IMR-90 (cell line): Measurements from ENCODE around the gene SMARCA2. TPM values are rescaled to one million over a fixed set of nuclear protein-coding genes. Genes with fewer than 3 reads are reported as not detected.

Source experiments
- ATAC-seq: fragments of 200-7000 bp; cut with Tn5 transposase; 2 replicates; pipeline ENCODE4 v1.9.1; 2020; ENCODE audit warnings: low read depth, mild to moderate bottlenecking, moderate library complexity
- BruUV-seq: library from RNA; stranded (reverse); fragments of 400-500 nt; replicated peaks from 2 replicates; lab custom pipeline; 2021; lab: Mats Ljungman, UMichigan
- CTCF ChIA-PET: fragments of 300-600 bp; formaldehyde crosslinking; extraction: SDS; loops from one replicate; lab custom pipeline; 2021; ENCODE audit warnings: antibody characterized with exemption; lab: Yijun Ruan, JAX
- POLR2A ChIA-PET: fragments of 300-600 bp; sonication (Branson Sonifier 250); formaldehyde crosslinking; loops from one replicate; lab custom pipeline; 2022; ENCODE audit warnings: antibody characterized with exemption; ENCODE audit not compliant: unreplicated experiment; lab: Charles Lee
- DNase-seq: peaks from one replicate; pipeline ENCODE4 v3.0.0; 2013
- H2AFZ ChIP-seq: replicated peaks from 2 replicates; pipeline ENCODE3; 2013; ENCODE audit warnings: low read length, mild to moderate bottlenecking; ENCODE audit not compliant: poor library complexity
- H2AK5ac ChIP-seq: 2 replicates; pipeline ENCODE4 v1.6.1; 2013; ENCODE audit warnings: low read depth, low read length, inconsistent platforms
- H2AK9ac ChIP-seq: replicated peaks from 2 replicates; pipeline ENCODE3; 2013; ENCODE audit warnings: mild to moderate bottlenecking, low read depth, low read length, moderate library complexity; ENCODE audit not compliant: poor library complexity
- H2BK120ac ChIP-seq: 2 replicates; pipeline ENCODE4 v1.6.1; 2013; ENCODE audit warnings: low read depth, low read length, inconsistent platforms
- H2BK15ac ChIP-seq: 3 replicates; pipeline ENCODE4 v1.6.1; 2013; ENCODE audit warnings: low read depth, low read length, inconsistent platforms
- H2BK20ac ChIP-seq: 2 replicates; pipeline ENCODE4 v1.6.1; 2013; ENCODE audit warnings: low read depth, mild to moderate bottlenecking, inconsistent platforms, low read length, moderate library complexity
- H2BK5ac ChIP-seq: 2 replicates; pipeline ENCODE4 v1.6.1; 2013; ENCODE audit warnings: mild to moderate bottlenecking, low read depth, low read length, inconsistent platforms; ENCODE audit not compliant: poor library complexity, severe bottlenecking
- H3K14ac ChIP-seq: replicated peaks from 2 replicates; pipeline ENCODE4 v1.6.1; 2013; ENCODE audit warnings: low read depth, low read length, inconsistent platforms
- H3K18ac ChIP-seq: 2 replicates; pipeline ENCODE4 v1.6.1; 2013; ENCODE audit warnings: low read depth, low read length, control low read depth
- H3K23ac ChIP-seq: 2 replicates; pipeline ENCODE4 v1.6.1; 2013; ENCODE audit warnings: low read depth, low read length, inconsistent platforms
- H3K27ac ChIP-seq: 2 replicates; pipeline ENCODE4 v1.5.1; 2013; ENCODE audit warnings: mild to moderate bottlenecking, control low read depth, low read length; ENCODE audit not compliant: insufficient read depth
- H3K27me3 ChIP-seq: 2 replicates; pipeline ENCODE4 v1.6.1; 2013; ENCODE audit warnings: low read length; ENCODE audit not compliant: control insufficient read depth, insufficient read depth
- H3K36me3 ChIP-seq: 2 replicates; pipeline ENCODE4 v1.6.1; 2013; ENCODE audit warnings: low read length, mixed read lengths; ENCODE audit not compliant: control insufficient read depth, insufficient read depth
- H3K4ac ChIP-seq: 2 replicates; pipeline ENCODE4 v1.6.1; 2013; ENCODE audit warnings: low read depth, low read length, inconsistent platforms
- H3K4me1 ChIP-seq: 2 replicates; pipeline ENCODE4 v1.6.1; 2013; ENCODE audit warnings: low read length, mixed read lengths; ENCODE audit not compliant: control insufficient read depth, insufficient read depth
- H3K4me2 ChIP-seq: 2 replicates; pipeline ENCODE4 v1.6.1; 2013; ENCODE audit warnings: low read depth, mild to moderate bottlenecking, control low read depth, low read length, moderate library complexity
- H3K4me3 ChIP-seq: 2 replicates; pipeline ENCODE4 v1.5.1; 2013; ENCODE audit warnings: low read depth, mild to moderate bottlenecking, control low read depth, low read length, moderate library complexity; ENCODE audit not compliant: insufficient read depth
- H3K56ac ChIP-seq: 2 replicates; pipeline ENCODE4 v1.6.1; 2013; ENCODE audit warnings: low read length, inconsistent platforms; ENCODE audit not compliant: insufficient read depth; ENCODE audit errors: extremely low read depth
- H3K79me1 ChIP-seq, 2 experiments: 2 replicates each; pipeline ENCODE4 v1.6.1; 2013; ENCODE audit warnings: low read length in 2 of 2, inconsistent platforms in 1 of 2, low read depth in 1 of 2
- H3K9ac ChIP-seq: 2 replicates; pipeline ENCODE4 v1.6.1; 2013; ENCODE audit warnings: low read depth, low read length, control low read depth
- H3K9me1 ChIP-seq: 2 replicates; pipeline ENCODE4 v1.6.1; 2013; ENCODE audit warnings: low read length, inconsistent platforms; ENCODE audit not compliant: insufficient read depth
- H3K9me3 ChIP-seq: 2 replicates; pipeline ENCODE4 v1.6.1; 2013; ENCODE audit warnings: low read length; ENCODE audit not compliant: control insufficient read depth, insufficient read depth
- H4K20me1 ChIP-seq: 2 replicates; pipeline ENCODE4 v1.6.1; 2013; ENCODE audit warnings: low read length, inconsistent platforms; ENCODE audit not compliant: insufficient read depth
- H4K5ac ChIP-seq: 2 replicates; pipeline ENCODE4 v1.6.1; 2013; ENCODE audit warnings: mild to moderate bottlenecking, low read depth, low read length, control low read depth
- H4K8ac ChIP-seq, 2 experiments: 2 replicates each; pipeline ENCODE4 v1.6.1; 2013; ENCODE audit warnings: low read depth in 2 of 2, low read length in 2 of 2, control low read depth in 1 of 2, inconsistent platforms in 1 of 2
- H4K91ac ChIP-seq: 2 replicates; pipeline ENCODE4 v1.6.1; 2013; ENCODE audit warnings: low read depth, low read length, inconsistent platforms; ENCODE audit not compliant: insufficient read depth
- BHLHE40 ChIP-seq: fragments of 150-350 bp; IDR thresholded peaks from 2 replicates; pipeline ENCODE4 v1.6.1; 2016; ENCODE audit warnings: mild to moderate bottlenecking, low read depth, low read length
- CEBPB ChIP-seq: IDR thresholded peaks from 2 replicates; pipeline ENCODE4 v1.6.1; 2012; ENCODE audit warnings: low read depth, low read length, improper control_type of control experiment
- CHD1 ChIP-seq: IDR thresholded peaks from 2 replicates; pipeline ENCODE4 v1.6.1; 2012; ENCODE audit warnings: low read depth, low read length, improper control_type of control experiment
- FOS ChIP-seq: fragments of 150-350 bp; IDR thresholded peaks from 2 replicates; pipeline ENCODE4 v1.6.1; 2016; ENCODE audit warnings: low read depth, low read length
- MAFK ChIP-seq: IDR thresholded peaks from 2 replicates; pipeline ENCODE4 v1.6.1; 2012; ENCODE audit warnings: low read depth, low read length, improper control_type of control experiment
- MAZ ChIP-seq: IDR thresholded peaks from 2 replicates; pipeline ENCODE4 v1.6.1; 2012; ENCODE audit warnings: low read depth, mild to moderate bottlenecking, low read length, improper control_type of control experiment, moderate library complexity, borderline replicate concordance
- MXI1 ChIP-seq: IDR thresholded peaks from 2 replicates; pipeline ENCODE4 v1.6.1; 2012; ENCODE audit warnings: low read depth, mild to moderate bottlenecking, low read length, moderate library complexity, borderline replicate concordance
- NFE2L2 ChIP-seq: fragments of 150-350 bp; IDR thresholded peaks from 2 replicates; pipeline ENCODE4 v1.6.1; 2016; ENCODE audit warnings: low read depth, mild to moderate bottlenecking, low read length
- POLR2A ChIP-seq: IDR thresholded peaks from 2 replicates; pipeline ENCODE4 v1.6.1; 2012; ENCODE audit warnings: mild to moderate bottlenecking, low read depth, low read length
- RAD21 ChIP-seq: IDR thresholded peaks from 2 replicates; pipeline ENCODE4 v1.6.1; 2012; ENCODE audit warnings: low read length, improper control_type of control experiment
- RCOR1 ChIP-seq: IDR thresholded peaks from 2 replicates; pipeline ENCODE4 v1.6.1; 2012; ENCODE audit warnings: mild to moderate bottlenecking, low read length, improper control_type of control experiment; ENCODE audit not compliant: insufficient replicate concordance
- RFX5 ChIP-seq: IDR thresholded peaks from 2 replicates; pipeline ENCODE4 v1.8.0; 2012; ENCODE audit warnings: low read depth, mild to moderate bottlenecking, low read length, moderate library complexity
- SMC3 ChIP-seq: fragments of 150-350 bp; IDR thresholded peaks from 2 replicates; pipeline ENCODE4 v1.6.1; 2016; ENCODE audit warnings: low read depth, mild to moderate bottlenecking, antibody characterized with exemption, low read length, moderate library complexity
- WGBS, 2 experiments: methylation state at CpG; one replicate each; pipeline versions ENCODE4 v1.1.5 to v1.1.7; 2013; ENCODE audit warnings: missing lambda C conversion rate in 2 of 2; ENCODE audit not compliant: insufficient read length in 1 of 2; ENCODE audit errors: extremely low coverage in 2 of 2; 5-methylcytosine and 5-hydroxymethylcytosine counted together
- dilution Hi-C: fragments of 300-500 bp; cut with HindIII; formaldehyde crosslinking; loops from one replicate; pipeline ENCODE4 v1.14.3; 2018; ENCODE audit warnings: low sequenced_read_pairs; ENCODE audit not compliant: unreplicated experiment
- in situ Hi-C: fragments of 300-500 bp; cut with MboI; formaldehyde crosslinking; loops from 3 replicates; pipeline ENCODE4 v1.14.3; 2019; ENCODE audit warnings: low sequenced_read_pairs, inconsistent platforms, mixed read lengths
- intact Hi-C: fragments of 100-400 bp; cut with micrococcal nuclease; formaldehyde crosslinking; loops from 2 replicates; pipeline ENCODE4 v1.10.0; 2022
- polyA plus RNA-seq, 3 experiments: library from polyadenylated mRNA; depleted of rRNA; stranded (reverse); fragments of >200 nt; gene quantifications; 2 replicates each; pipeline ENCODE4 v1.2.3, GENCODE V29; 2012; ENCODE audit warnings: low replicate concordance in 1 of 3
- total RNA-seq: library from RNA; depleted of rRNA; stranded (reverse); fragments of >200 nt; gene quantifications from 2 replicates; pipeline ENCODE4 v1.2.3, GENCODE V29; 2012
- TF ChIP-seq, protein P1 (sequence below): fragments of 150-350 bp; IDR thresholded peaks from 2 replicates; pipeline ENCODE4 v1.6.1; 2017; ENCODE audit warnings: mild to moderate bottlenecking, antibody characterized with exemption, low read length, low read depth
- TF ChIP-seq, protein P2 (sequence below): conservative IDR thresholded peaks from 2 replicates; pipeline ENCODE4 v1.5.1; 2012; ENCODE audit warnings: mild to moderate bottlenecking, low read depth, low read length, improper control_type of control experiment
- TF ChIP-seq, protein P3 (sequence below): fragments of 150-350 bp; IDR thresholded peaks from 2 replicates; pipeline ENCODE4 v1.6.1; 2016; ENCODE audit warnings: low read depth, mild to moderate bottlenecking, low read length, moderate library complexity, borderline replicate concordance

Gene SMARCA2
- total and polyA plus RNA-seq, 2 of the 4 experiments (the other 2 are of a cell fraction) = 25.3 to 26.7 TPM

GRCh38 chr9:2028888-2029287, 13.7 kb downstream of the SMARCA2 start:
- H2AK5ac ChIP-seq = no peak overlapping the region
- H3K9ac ChIP-seq = no peak overlapping the region
- H3K4me3 ChIP-seq = no peak overlapping the region
- no peak overlapping the region for H2BK5ac ChIP-seq
- H4K8ac ChIP-seq = no peak overlapping the region
- no peaks in the 10 kb centered on the region for H3K4me1 ChIP-seq
- H2BK15ac ChIP-seq = no peak overlapping the region
- H3K4ac ChIP-seq = no peak overlapping the region
- no peak overlapping the region for H3K23ac ChIP-seq
- H3K79me1 ChIP-seq = peaks cover 29 to 30% of the 10 kb centered on the region in 2 experiments
- WGBS, 2 experiments = 65% methylated on average over 4 of the region's 7 CpGs; no CpG with 5 or more reads in 1 of the 2 experiments
- no peak overlapping the region for H3K27ac ChIP-seq
- H3K14ac ChIP-seq = no peak overlapping the region
- POLR2A ChIA-PET = no interaction called here
- H3K36me3 ChIP-seq = peaks cover 10% of the 10 kb centered on the region
- 0 out of 2 replicates have a peak, but pooled peaks cover 5% of the 10 kb centered on the region for H4K20me1 ChIP-seq
- H3K56ac ChIP-seq = no peak overlapping the region
- H2BK120ac ChIP-seq = no peak overlapping the region
- no peak overlapping the region for H3K18ac ChIP-seq
- H3K4me2 ChIP-seq = no peak overlapping the region
- no peak overlapping the region for H4K5ac ChIP-seq
- no peak overlapping the region for H2BK20ac ChIP-seq
- intact Hi-C loops = no loop called here
- no peak for ATAC-seq
- CTCF ChIA-PET = no interaction called here
- no peak for DNase-seq
- no TSS peak for BruUV-seq
- no peaks in the 10 kb centered on the region for H3K27me3 ChIP-seq
- no peaks in the 10 kb centered on the region for H3K9me3 ChIP-seq
- no peak overlapping the region for H2AFZ ChIP-seq
- dilution Hi-C loops = no loop called here
- H2AK9ac ChIP-seq = no peak overlapping the region
- 0 out of 2 replicates have a peak, but pooled peaks cover 5% of the 10 kb centered on the region for H3K9me1 ChIP-seq
- in situ Hi-C loops = no loop called here
- TF ChIP-seq MAFK (no peak), RAD21 (no peak), RCOR1 (no peak), MXI1 (no peak), BHLHE40 (no peak), FOS (no peak), MAZ (no peak), CHD1 (no peak), SMC3 (no peak), POLR2A (no peak), NFE2L2 (no peak), CEBPB (no peak), RFX5 (no peak)
- TF ChIP-seq, protein P1, sequence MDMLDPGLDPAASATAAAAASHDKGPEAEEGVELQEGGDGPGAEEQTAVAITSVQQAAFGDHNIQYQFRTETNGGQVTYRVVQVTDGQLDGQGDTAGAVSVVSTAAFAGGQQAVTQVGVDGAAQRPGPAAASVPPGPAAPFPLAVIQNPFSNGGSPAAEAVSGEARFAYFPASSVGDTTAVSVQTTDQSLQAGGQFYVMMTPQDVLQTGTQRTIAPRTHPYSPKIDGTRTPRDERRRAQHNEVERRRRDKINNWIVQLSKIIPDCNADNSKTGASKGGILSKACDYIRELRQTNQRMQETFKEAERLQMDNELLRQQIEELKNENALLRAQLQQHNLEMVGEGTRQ = no peak
- TF ChIP-seq, protein P2, sequence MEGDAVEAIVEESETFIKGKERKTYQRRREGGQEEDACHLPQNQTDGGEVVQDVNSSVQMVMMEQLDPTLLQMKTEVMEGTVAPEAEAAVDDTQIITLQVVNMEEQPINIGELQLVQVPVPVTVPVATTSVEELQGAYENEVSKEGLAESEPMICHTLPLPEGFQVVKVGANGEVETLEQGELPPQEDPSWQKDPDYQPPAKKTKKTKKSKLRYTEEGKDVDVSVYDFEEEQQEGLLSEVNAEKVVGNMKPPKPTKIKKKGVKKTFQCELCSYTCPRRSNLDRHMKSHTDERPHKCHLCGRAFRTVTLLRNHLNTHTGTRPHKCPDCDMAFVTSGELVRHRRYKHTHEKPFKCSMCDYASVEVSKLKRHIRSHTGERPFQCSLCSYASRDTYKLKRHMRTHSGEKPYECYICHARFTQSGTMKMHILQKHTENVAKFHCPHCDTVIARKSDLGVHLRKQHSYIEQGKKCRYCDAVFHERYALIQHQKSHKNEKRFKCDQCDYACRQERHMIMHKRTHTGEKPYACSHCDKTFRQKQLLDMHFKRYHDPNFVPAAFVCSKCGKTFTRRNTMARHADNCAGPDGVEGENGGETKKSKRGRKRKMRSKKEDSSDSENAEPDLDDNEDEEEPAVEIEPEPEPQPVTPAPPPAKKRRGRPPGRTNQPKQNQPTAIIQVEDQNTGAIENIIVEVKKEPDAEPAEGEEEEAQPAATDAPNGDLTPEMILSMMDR = no peak
- TF ChIP-seq, protein P3, sequence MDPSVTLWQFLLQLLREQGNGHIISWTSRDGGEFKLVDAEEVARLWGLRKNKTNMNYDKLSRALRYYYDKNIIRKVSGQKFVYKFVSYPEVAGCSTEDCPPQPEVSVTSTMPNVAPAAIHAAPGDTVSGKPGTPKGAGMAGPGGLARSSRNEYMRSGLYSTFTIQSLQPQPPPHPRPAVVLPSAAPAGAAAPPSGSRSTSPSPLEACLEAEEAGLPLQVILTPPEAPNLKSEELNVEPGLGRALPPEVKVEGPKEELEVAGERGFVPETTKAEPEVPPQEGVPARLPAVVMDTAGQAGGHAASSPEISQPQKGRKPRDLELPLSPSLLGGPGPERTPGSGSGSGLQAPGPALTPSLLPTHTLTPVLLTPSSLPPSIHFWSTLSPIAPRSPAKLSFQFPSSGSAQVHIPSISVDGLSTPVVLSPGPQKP = no peak
- no peak overlapping the region for H4K91ac ChIP-seq
